CD4-positive, alpha-beta T cell (primary cell): ENCODE measurements around the gene ANKRD63. TPM values are rescaled to one million over a fixed set of nuclear protein-coding genes. Genes with fewer than 3 reads are reported as not detected.

Experiments
- ATAC-seq: fragments of 200-7000 bp; cut with Tn5 transposase; one replicate; pipeline ENCODE4 v1.10.0; 2022; ENCODE audit warnings: mild to moderate bottlenecking; ENCODE audit not compliant: poor library complexity
- CTCF ChIA-PET: fragments of 350-600 bp; sonication (Branson Sonifier 250); formaldehyde crosslinking; loops from one replicate; lab custom pipeline; 2021; ENCODE audit warnings: antibody characterized with exemption, inconsistent platforms; lab: Charles Lee
- POLR2A ChIA-PET: fragments of 350-600 bp; sonication (Branson Sonifier 250); formaldehyde crosslinking; loops from one replicate; lab custom pipeline; 2021; ENCODE audit warnings: antibody characterized with exemption, inconsistent platforms; lab: Charles Lee
- DNase-seq, 14 experiments: peaks; one replicate each; pipeline ENCODE4 v3.0.0-alpha.2; 2013 to 2020; ENCODE audit warnings: mixed read lengths in 2 of 14
- H3K27ac ChIP-seq, 2 donors: one replicate each; pipeline versions ENCODE4 v1.5.1 to v1.7.0; 2013; ENCODE audit warnings: low read length in 2 of 2, low read depth in 1 of 2, mild to moderate bottlenecking in 1 of 2
- H3K27me3 ChIP-seq, 2 experiments: 1 replicate in 1 of 2; 2 replicates in 1 of 2; pipeline versions ENCODE4 v1.6.1 to v1.7.0; 2013; ENCODE audit warnings: low read length in 2 of 2, control low read depth in 1 of 2, mild to moderate bottlenecking in 1 of 2, moderate library complexity in 1 of 2; ENCODE audit not compliant: insufficient read depth in 2 of 2, control insufficient read depth in 1 of 2
- H3K36me3 ChIP-seq: one replicate; pipeline ENCODE4 v1.6.1; 2013; ENCODE audit warnings: low read length, control low read depth; ENCODE audit not compliant: insufficient read depth
- H3K4me1 ChIP-seq: one replicate; pipeline ENCODE4 v1.6.1; 2013; ENCODE audit warnings: low read length, control low read depth; ENCODE audit not compliant: insufficient read depth
- H3K4me3 ChIP-seq: one replicate; pipeline ENCODE4 v1.5.1; 2013; ENCODE audit warnings: mild to moderate bottlenecking, low read length, moderate library complexity
- H3K9me3 ChIP-seq, 2 experiments: 1 replicate in 1 of 2; 2 replicates in 1 of 2; pipeline versions ENCODE4 v1.6.1 to v1.7.0; 2013; ENCODE audit warnings: low read length in 2 of 2, mild to moderate bottlenecking in 2 of 2, control low read depth in 1 of 2, moderate library complexity in 1 of 2; ENCODE audit not compliant: control insufficient read depth in 1 of 2, insufficient read depth in 1 of 2
- H3K27ac Mint-ChIP-seq: one replicate; pipeline ENCODE4 v1.8.0; 2020; ENCODE audit warnings: mixed read lengths
- H3K27me3 Mint-ChIP-seq: one replicate; pipeline ENCODE4 v1.8.0; 2021; ENCODE audit warnings: mixed read lengths
- H3K36me3 Mint-ChIP-seq: one replicate; pipeline ENCODE4 v1.8.0; 2021; ENCODE audit warnings: low read depth, mixed read lengths
- H3K4me1 Mint-ChIP-seq: one replicate; pipeline ENCODE4 v1.8.0; 2021; ENCODE audit warnings: low read depth, mixed read lengths
- H3K4me3 Mint-ChIP-seq: one replicate; pipeline ENCODE4 v1.8.0; 2020; ENCODE audit warnings: mild to moderate bottlenecking, mixed read lengths
- H3K9me3 Mint-ChIP-seq: one replicate; pipeline ENCODE4 v1.8.0; 2020; ENCODE audit warnings: mixed read lengths
- CTCF ChIP-seq: fragments of 200-600 bp; IDR thresholded peaks from one replicate; pipeline ENCODE4 v1.8.0; 2022; ENCODE audit warnings: antibody characterized with exemption, mild to moderate bottlenecking
- intact Hi-C, 2 experiments: fragments of 100-400 bp; cut with DNase I in 1 of 2; cut with micrococcal nuclease in 1 of 2; formaldehyde crosslinking; loops; one replicate each; pipeline versions ENCODE4 v1.15.1 to v1.9.0; 2023 to 2025; cut with DNase I, micrococcal nuclease
- total RNA-seq, 174 experiments: library from RNA in 2 of 174; stranded (reverse) in 2 of 174; gene quantifications; one replicate each; pipeline ENCODE4 v1.2.3 and lab custom pipeline; 2021 to 2026

ANKRD63 gene
- total RNA-seq, 2 experiments from 2014 or later = not detected

- Histone ChIP-seq H3K9me3 (no peaks in the 10 kb centered on the region), H3K36me3 (no peaks in the 10 kb centered on the region), H3K4me1 (peaks cover 17% of the 10 kb centered on the region), H3K27me3 (peaks cover 20 to 30% of the 10 kb centered on the region in 2 experiments), H3K27ac (no peak overlapping the region), H3K4me3 (no peak overlapping the region)
- ATAC-seq (no peak), DNase-seq (no peak)
- Mint-ChIP-seq H3K4me1 (peaks cover 9% of the 10 kb centered on the region), H3K36me3 (no peaks in the 10 kb centered on the region), H3K9me3 (no peaks in the 10 kb centered on the region), H3K27me3 (peaks cover 34% of the 10 kb centered on the region), H3K4me3 (no peak overlapping the region), H3K27ac (no peak overlapping the region)
- no peak for TF ChIP-seq CTCF
- intact Hi-C loops = no loop called here
- POLR2A ChIA-PET = interaction anchor here (0.5 kb wide), 1 partner anchor 64 kb away, joined by 3 read pairs; no protein-coding TSS in a partner anchor
- CTCF ChIA-PET = no interaction called here
Measured at GRCh38 chr15:40249477-40250303, 33.2 kb downstream of the ANKRD63 start.

- Mint-ChIP-seq H3K4me3 (no peak overlapping the region), H3K36me3 (no peaks in the 10 kb centered on the region), H3K27me3 (peaks cover 19% of the 10 kb centered on the region), H3K4me1 (peaks cover 8% of the 10 kb centered on the region), H3K9me3 (no peaks in the 10 kb centered on the region), H3K27ac (no peak overlapping the region)
- intact Hi-C loops = no loop called here
- no peaks in the 10 kb centered on the region for H3K36me3 ChIP-seq
- H3K27me3 ChIP-seq = peaks cover 8 to 18% of the 10 kb centered on the region in 2 experiments
- no peaks in the 10 kb centered on the region for H3K9me3 ChIP-seq
- H3K27ac ChIP-seq = no peak overlapping the region
- ATAC-seq (no peak), DNase-seq (no peak)
- no peak overlapping the region for H3K4me3 ChIP-seq
- ChIA-PET POLR2A (interaction anchor here (0.5 kb wide), 1 partner anchor 1858 kb away, joined by 3 read pairs; no protein-coding TSS in a partner anchor), CTCF (no interaction called here)
- peaks cover 10% of the 10 kb centered on the region for H3K4me1 ChIP-seq
- TF ChIP-seq CTCF = no peak
Measured at GRCh38 chr15:40248006-40248783, 34.7 kb downstream of the ANKRD63 start.

GRCh38 chr15:40247406-40247971 lies 35.4 kb downstream of the ANKRD63 start:
- H3K27ac Mint-ChIP-seq = no peak overlapping the region
- H3K9me3 ChIP-seq = no peaks in the 10 kb centered on the region
- peaks cover 15% of the 10 kb centered on the region for H3K27me3 Mint-ChIP-seq
- no peaks in the 10 kb centered on the region for H3K36me3 ChIP-seq
- H3K9me3 Mint-ChIP-seq = no peaks in the 10 kb centered on the region
- peaks cover 5 to 12% of the 10 kb centered on the region in 2 experiments for H3K27me3 ChIP-seq
- CTCF ChIA-PET = no interaction called here
- H3K27ac ChIP-seq = no peak overlapping the region
- peaks cover 4% of the 10 kb centered on the region for H3K4me1 Mint-ChIP-seq
- POLR2A ChIA-PET = interaction anchor here (0.5 kb wide), 1 partner anchor 1859 kb away, joined by 3 read pairs; no protein-coding TSS in a partner anchor
- ATAC-seq (no peak), DNase-seq (no peak)
- H3K4me1 ChIP-seq = peaks cover 4% of the 10 kb centered on the region
- no peak for TF ChIP-seq CTCF
- intact Hi-C loops = no loop called here
- H3K4me3 Mint-ChIP-seq = no peak overlapping the region
- H3K4me3 ChIP-seq = no peak overlapping the region
- no peaks in the 10 kb centered on the region for H3K36me3 Mint-ChIP-seq
